ENCODE measurements around the gene IL21R.
A peak's percentile ranks its signal among the peaks of the same experiment; 100 is the strongest.
"Not testable (repeated sequence)": the region's sequence is repeated elsewhere in the genome, so short reads cannot be mapped to it uniquely, and the experiment has no call there.

Gene IL21R

GRCh38 chr16:27384425-27384824, 17.5 kb upstream of the IL21R start:
- no peaks in the 10 kb centered on the region for H3K27me3 Mint-ChIP-seq
- peaks cover 12% of the 10 kb centered on the region for H3K9me3 Mint-ChIP-seq
- no peak overlapping the region for H3K4me3 Mint-ChIP-seq
- H3K27ac Mint-ChIP-seq: peak overlapping the region; percentile 79
- H3K36me3 Mint-ChIP-seq (ENCODE audit: low read depth): peaks cover 9% of the 10 kb centered on the region
- peaks cover 39% of the 10 kb centered on the region for H3K4me1 Mint-ChIP-seq (ENCODE audit: low read depth)

DNA sequence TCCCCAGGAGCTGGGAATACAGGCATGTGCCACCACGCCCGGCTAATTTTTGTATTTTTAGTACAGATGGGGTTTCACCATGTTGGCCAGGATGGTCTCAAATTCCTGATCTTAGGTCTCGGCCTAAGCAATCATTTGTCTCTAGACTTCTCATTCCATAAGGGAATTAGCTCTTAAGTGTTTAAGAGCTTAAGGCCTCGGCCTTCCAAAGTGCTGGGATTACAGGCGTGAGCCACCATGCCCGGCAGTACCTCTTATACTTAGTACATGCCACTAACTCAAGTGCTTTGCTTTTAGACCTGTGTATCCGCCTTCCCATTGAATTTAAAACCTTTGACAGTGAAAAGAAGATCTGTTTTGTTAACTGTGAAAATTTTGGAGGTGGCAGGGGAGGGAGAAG, 16.6 kb upstream of the IL21R start:
- H3K4me3 Mint-ChIP-seq: no peak overlapping the region
- no peaks in the 10 kb centered on the region for H3K27me3 Mint-ChIP-seq
- H3K27ac Mint-ChIP-seq: no peak overlapping the region
- peaks cover 41% of the 10 kb centered on the region for H3K4me1 Mint-ChIP-seq (ENCODE audit: low read depth)
- peaks cover 14% of the 10 kb centered on the region for H3K9me3 Mint-ChIP-seq
- H3K36me3 Mint-ChIP-seq (ENCODE audit: low read depth): peaks cover 11% of the 10 kb centered on the region

DNA sequence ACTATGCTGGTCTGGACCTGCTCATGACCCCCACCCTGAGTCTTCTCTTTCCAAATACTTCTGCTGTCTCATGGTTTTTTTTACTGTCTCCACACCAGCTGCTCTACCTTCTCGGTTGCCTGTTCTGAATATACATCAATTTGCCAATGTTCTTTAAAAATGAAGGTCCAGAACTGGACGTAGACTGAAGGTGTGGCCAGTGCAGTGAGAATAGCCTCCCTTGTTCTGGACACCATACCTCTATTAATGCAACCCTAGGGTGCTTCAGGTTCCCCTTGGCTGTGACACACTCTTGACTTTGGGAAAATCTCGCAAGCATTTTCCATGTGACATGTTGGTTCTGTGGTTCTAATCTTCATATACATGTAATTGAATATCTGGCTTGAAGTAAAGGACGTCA, 15.3 kb upstream of the IL21R start:
- no peak overlapping the region for H3K4me3 Mint-ChIP-seq
- no peaks in the 10 kb centered on the region for H3K27me3 Mint-ChIP-seq
- H3K36me3 Mint-ChIP-seq (ENCODE audit: low read depth): peaks cover 11% of the 10 kb centered on the region
- H3K9me3 Mint-ChIP-seq: peaks cover 19% of the 10 kb centered on the region
- no peak overlapping the region for H3K27ac Mint-ChIP-seq
- H3K4me1 Mint-ChIP-seq (ENCODE audit: low read depth): peaks cover 41% of the 10 kb centered on the region

DNA sequence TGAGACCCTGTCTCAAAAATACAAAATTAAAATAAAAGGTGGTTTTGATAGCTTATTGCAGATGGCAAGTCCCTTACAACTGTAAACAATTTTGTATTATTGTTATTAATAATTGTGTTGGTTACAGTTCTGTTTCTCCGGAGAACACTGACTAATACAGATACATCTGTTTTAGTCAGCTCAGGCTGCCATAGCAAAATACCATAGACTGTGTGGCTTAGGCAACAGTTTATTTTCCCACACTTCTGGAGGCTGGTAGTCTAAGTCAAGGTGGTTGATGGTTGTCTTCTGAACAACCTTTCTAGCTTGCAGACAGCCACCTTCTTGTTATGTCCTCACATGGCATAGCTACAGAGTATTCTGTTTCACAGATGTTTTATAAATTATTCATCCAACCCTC, 14.2 kb upstream of the IL21R start:
- no peak overlapping the region for H3K4me3 Mint-ChIP-seq
- H3K27ac Mint-ChIP-seq: no peak overlapping the region
- peaks cover 29% of the 10 kb centered on the region for H3K9me3 Mint-ChIP-seq
- peaks cover 20% of the 10 kb centered on the region for H3K36me3 Mint-ChIP-seq (ENCODE audit: low read depth)
- no peaks in the 10 kb centered on the region for H3K27me3 Mint-ChIP-seq
- H3K4me1 Mint-ChIP-seq (ENCODE audit: low read depth): peaks cover 30% of the 10 kb centered on the region

- no peaks in the 10 kb centered on the region for H3K27me3 Mint-ChIP-seq
- H3K4me1 Mint-ChIP-seq (ENCODE audit: low read depth): peaks cover 33% of the 10 kb centered on the region
- H3K9me3 Mint-ChIP-seq: peaks cover 32% of the 10 kb centered on the region
- H3K4me3 Mint-ChIP-seq: no peak overlapping the region
- H3K27ac Mint-ChIP-seq: no peak overlapping the region
- peaks cover 14% of the 10 kb centered on the region for H3K36me3 Mint-ChIP-seq (ENCODE audit: low read depth)
Measured at GRCh38 chr16:27389272-27389961, 12.6 kb upstream of the IL21R start.

DNA sequence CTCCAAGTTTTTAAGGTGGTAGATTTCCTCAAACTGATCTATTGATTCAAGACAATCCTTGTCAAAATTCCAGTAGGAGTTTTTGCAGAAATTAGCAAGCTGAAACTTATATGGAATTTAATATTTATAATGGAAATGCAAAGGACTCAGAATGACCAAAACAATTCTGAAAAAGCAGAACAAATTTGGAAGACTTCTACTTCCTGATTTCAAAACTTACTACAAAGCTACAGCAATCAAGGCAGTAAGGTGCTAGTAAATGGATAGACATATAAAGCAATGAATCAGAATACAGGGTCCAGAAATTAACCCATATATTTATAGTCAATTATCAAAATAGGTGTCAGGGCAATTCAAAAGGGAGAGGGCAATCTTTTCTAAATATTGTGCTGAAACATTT, 11.8 kb upstream of the IL21R start:
- Mint-ChIP-seq H3K36me3 (ENCODE audit: low read depth) (peaks cover 13% of the 10 kb centered on the region), H3K4me3 (no peak overlapping the region), H3K9me3 (peaks cover 37% of the 10 kb centered on the region), H3K27ac (no peak overlapping the region), H3K27me3 (no peaks in the 10 kb centered on the region), H3K4me1 (ENCODE audit: low read depth) (peaks cover 31% of the 10 kb centered on the region)

DNA sequence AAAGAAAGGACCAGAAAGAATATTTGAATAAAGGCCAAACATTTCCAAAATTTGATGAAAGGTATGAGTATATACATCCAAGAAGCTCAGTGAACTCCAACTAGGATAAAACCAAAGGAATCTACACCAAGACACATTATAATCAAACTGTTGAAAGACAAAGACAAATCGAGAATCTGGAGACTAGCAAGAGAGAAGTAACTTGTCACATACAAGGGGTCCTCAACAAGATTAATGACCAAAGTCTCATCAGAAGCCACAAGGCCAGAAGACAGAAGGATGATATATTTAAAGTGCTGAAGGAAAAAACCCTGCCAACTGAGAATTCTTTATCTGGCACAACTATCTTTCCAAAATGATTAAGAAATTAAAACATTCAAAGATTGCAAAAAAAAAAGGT, 9.3 kb upstream of the IL21R start:
- Mint-ChIP-seq H3K36me3 (ENCODE audit: low read depth) (peaks cover 13% of the 10 kb centered on the region), H3K27me3 (no peaks in the 10 kb centered on the region), H3K27ac (no peak overlapping the region), H3K4me1 (ENCODE audit: low read depth) (peaks cover 28% of the 10 kb centered on the region), H3K9me3 (peaks cover 41% of the 10 kb centered on the region), H3K4me3 (no peak overlapping the region)

DNA sequence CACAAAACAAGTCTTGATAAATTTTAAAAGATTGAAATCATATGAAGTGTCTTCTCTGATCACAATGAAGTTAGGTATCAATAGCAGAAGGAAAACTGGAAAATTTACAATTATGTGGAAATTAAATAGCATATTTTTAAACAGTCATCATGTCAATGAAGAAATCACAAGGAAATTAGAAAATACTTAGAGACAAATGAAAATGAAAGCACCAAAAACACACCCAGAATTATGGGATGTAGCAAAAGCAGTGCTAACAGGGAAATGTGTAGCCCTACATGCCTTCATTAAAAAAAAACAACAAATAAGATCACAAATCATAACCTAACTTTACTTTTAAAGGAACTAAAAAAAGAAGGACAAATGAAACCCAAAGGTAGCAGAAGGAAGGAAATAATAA, 7.5 kb upstream of the IL21R start:
- H3K27ac Mint-ChIP-seq: no peak overlapping the region
- no peak overlapping the region for H3K4me3 Mint-ChIP-seq
- H3K4me1 Mint-ChIP-seq (ENCODE audit: low read depth): peaks cover 28% of the 10 kb centered on the region
- peaks cover 37% of the 10 kb centered on the region for H3K9me3 Mint-ChIP-seq
- H3K36me3 Mint-ChIP-seq (ENCODE audit: low read depth): peaks cover 10% of the 10 kb centered on the region
- no peaks in the 10 kb centered on the region for H3K27me3 Mint-ChIP-seq

DNA sequence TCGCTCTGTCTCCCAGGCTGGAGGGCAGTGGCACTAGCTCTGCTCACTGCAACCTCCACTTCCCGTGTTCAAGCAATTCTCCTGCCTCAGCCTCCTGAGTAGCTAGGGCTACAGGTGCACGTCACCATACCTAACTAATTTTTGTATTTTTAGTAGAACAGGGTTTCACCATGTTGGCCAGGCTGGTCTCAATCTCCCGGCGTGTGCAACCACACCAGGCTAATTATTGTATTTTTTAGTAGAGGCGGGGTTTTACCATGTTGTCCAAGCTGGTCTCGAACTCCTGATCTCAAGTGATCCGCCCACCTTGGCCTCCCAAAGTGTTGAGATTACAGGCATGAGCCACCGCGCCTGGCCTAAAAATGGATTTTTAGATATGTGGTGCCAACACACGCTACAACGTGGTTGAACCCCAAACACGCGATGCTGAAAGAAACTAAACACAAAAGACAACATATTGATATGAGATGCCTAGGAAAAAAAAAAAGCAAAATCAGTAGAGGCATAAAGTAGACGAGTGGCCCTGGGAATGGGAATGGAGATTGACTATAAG, 3.6 kb upstream of the IL21R start:
- peak overlapping the region; percentile 2 for H3K4me3 Mint-ChIP-seq
- H3K9me3 Mint-ChIP-seq: peaks cover 17% of the 10 kb centered on the region
- peaks cover 14% of the 10 kb centered on the region for H3K36me3 Mint-ChIP-seq (ENCODE audit: low read depth)
- H3K27me3 Mint-ChIP-seq, H3K27ac Mint-ChIP-seq: not testable (repeated sequence)
- H3K4me1 Mint-ChIP-seq (ENCODE audit: low read depth): peaks cover 53% of the 10 kb centered on the region

GRCh38 chr16:27398894-27399853, 2.8 kb upstream of the IL21R start:
- H3K27me3 Mint-ChIP-seq: no peaks in the 10 kb centered on the region
- peaks cover 45% of the 10 kb centered on the region for H3K4me1 Mint-ChIP-seq (ENCODE audit: low read depth)
- H3K36me3 Mint-ChIP-seq (ENCODE audit: low read depth): peaks cover 21% of the 10 kb centered on the region
- peak overlapping the region; percentile 91 for H3K27ac Mint-ChIP-seq
- H3K9me3 Mint-ChIP-seq: peaks cover 14% of the 10 kb centered on the region
- H3K4me3 Mint-ChIP-seq: peak overlapping the region; percentile 2

- peak overlapping the region; percentile 91 for H3K27ac Mint-ChIP-seq
- peaks cover 29% of the 10 kb centered on the region for H3K36me3 Mint-ChIP-seq (ENCODE audit: low read depth)
- no peak overlapping the region for H3K4me3 Mint-ChIP-seq
- H3K4me1 Mint-ChIP-seq (ENCODE audit: low read depth): peaks cover 43% of the 10 kb centered on the region
- H3K9me3 Mint-ChIP-seq: peaks cover 8% of the 10 kb centered on the region
- H3K27me3 Mint-ChIP-seq: no peaks in the 10 kb centered on the region
Measured at GRCh38 chr16:27399969-27400368, 2.0 kb upstream of the IL21R start.

- H3K4me1 Mint-ChIP-seq (ENCODE audit: low read depth): peaks cover 48% of the 10 kb centered on the region
- H3K9me3 Mint-ChIP-seq: peaks cover 2% of the 10 kb centered on the region
- H3K27me3 Mint-ChIP-seq: no peaks in the 10 kb centered on the region
- peak overlapping the region; percentile 91 for H3K27ac Mint-ChIP-seq
- H3K4me3 Mint-ChIP-seq: peak overlapping the region; percentile 100
- H3K36me3 Mint-ChIP-seq (ENCODE audit: low read depth): peaks cover 35% of the 10 kb centered on the region
Measured at GRCh38 chr16:27400751-27401620, 988 bp upstream of the IL21R start.

- Mint-ChIP-seq H3K27ac (peak overlapping the region; percentile 100), H3K9me3 (no peaks in the 10 kb centered on the region), H3K36me3 (ENCODE audit: low read depth) (peaks cover 51% of the 10 kb centered on the region), H3K4me3 (peak overlapping the region; percentile 100), H3K4me1 (ENCODE audit: low read depth) (peaks cover 63% of the 10 kb centered on the region), H3K27me3 (no peaks in the 10 kb centered on the region)
Measured at GRCh38 chr16:27402569-27402963, 592 bp downstream of the IL21R start.

- Mint-ChIP-seq H3K27ac (peak overlapping the region; percentile 100), H3K27me3 (no peaks in the 10 kb centered on the region), H3K4me1 (ENCODE audit: low read depth) (peaks cover 68% of the 10 kb centered on the region), H3K36me3 (ENCODE audit: low read depth) (peaks cover 56% of the 10 kb centered on the region), H3K4me3 (peak overlapping the region; percentile 100), H3K9me3 (no peaks in the 10 kb centered on the region)
Measured at GRCh38 chr16:27402964-27403600, 1.1 kb downstream of the IL21R start.
